K562 (cell line): ENCODE results near the gene LMBR1L. TPM values are rescaled to one million over a fixed set of nuclear protein-coding genes. Genes with fewer than 3 reads are reported as not detected.

Experiments used
- BRD4 ChIP-seq: fragments of 200-600 bp; sonication (generic); IDR thresholded peaks from 2 replicates; pipeline ENCODE4 v1.6.1; 2017; ENCODE audit warnings: inconsistent platforms
- CC2D1A ChIP-seq: fragments of 450-650 bp; IDR thresholded peaks from 2 replicates; pipeline ENCODE4 v1.6.1; 2017; ENCODE audit warnings: mild to moderate bottlenecking
- DDX20 ChIP-seq: fragments of 450-650 bp; IDR thresholded peaks from 2 replicates; pipeline ENCODE4 v1.6.1; 2016; ENCODE audit warnings: missing genetic modification characterization, low read depth, mild to moderate bottlenecking, missing compliant biosample characterization, moderate library complexity
- ETV1 ChIP-seq: fragments of 450-650 bp; conservative IDR thresholded peaks from 2 replicates; pipeline ENCODE4 v1.6.1; 2016; ENCODE audit warnings: missing genetic modification characterization, control low read depth, low read depth, missing compliant biosample characterization
- FOS ChIP-seq: IDR thresholded peaks from 3 replicates; pipeline ENCODE4 v1.6.1; 2011; ENCODE audit not compliant: insufficient read length; ENCODE audit errors: extremely low read depth
- FOXK2 ChIP-seq, 2 experiments: fragments of 450-650 bp; IDR thresholded peaks in 1 of 2; conservative IDR thresholded peaks in 1 of 2; 2 replicates each; pipeline ENCODE4 v1.6.1; 2016; ENCODE audit warnings: low read depth in 2 of 2, mild to moderate bottlenecking in 1 of 2
- FOXP1 ChIP-seq: sonication (generic); formaldehyde crosslinking; IDR thresholded peaks from 2 replicates; pipeline ENCODE4 v1.8.0; 2022; ENCODE audit warnings: mild to moderate bottlenecking, missing genetic modification reagents
- GTF2A2 ChIP-seq: IDR thresholded peaks from 2 replicates; pipeline ENCODE4 v1.6.1; 2016; ENCODE audit warnings: mild to moderate bottlenecking, missing genetic modification characterization, missing compliant biosample characterization
- KLF13 ChIP-seq: fragments of 450-650 bp; IDR thresholded peaks from 2 replicates; pipeline ENCODE4 v1.6.1; 2016; ENCODE audit warnings: missing genetic modification characterization, low read depth, mild to moderate bottlenecking, missing compliant biosample characterization, moderate library complexity, borderline replicate concordance
- MIER1 ChIP-seq: fragments of 450-650 bp; IDR thresholded peaks from 2 replicates; pipeline ENCODE4 v1.6.1; 2016; ENCODE audit warnings: antibody characterized with exemption, mild to moderate bottlenecking, low read depth
- NR3C1 ChIP-seq: sonication (generic); formaldehyde crosslinking; IDR thresholded peaks from 2 replicates; pipeline ENCODE4 v1.8.1; 2022; ENCODE audit warnings: missing genetic modification reagents
- SIRT6 ChIP-seq: IDR thresholded peaks from one replicate; pipeline ENCODE4 v1.6.1; 2012; ENCODE audit warnings: low read depth, mild to moderate bottlenecking, control low read depth, inconsistent platforms, low read length, moderate library complexity
- STAG1 ChIP-seq: sonication (generic); formaldehyde crosslinking; IDR thresholded peaks from 2 replicates; pipeline ENCODE4 v1.5.0; 2020; ENCODE audit warnings: missing genetic modification reagents, borderline replicate concordance
- TEAD1 ChIP-seq, 2 experiments: fragments of 450-650 bp in 1 of 2; sonication (generic) in 1 of 2; formaldehyde crosslinking; IDR thresholded peaks; 2 replicates each; pipeline versions ENCODE4 v1.4.0 to v1.8.0; 2020 to 2022; ENCODE audit warnings: mild to moderate bottlenecking in 2 of 2, missing genetic modification reagents in 1 of 2
- TFAM ChIP-seq: fragments of 250-450 bp; sonication (Bioruptor Pico); conservative IDR thresholded peaks from 2 replicates; pipeline ENCODE4 v1.5.0; 2021; ENCODE audit warnings: mild to moderate bottlenecking, moderate library complexity
- ZNF253 ChIP-seq: fragments of 250-450 bp; sonication (Bioruptor Pico); conservative IDR thresholded peaks from 2 replicates; pipeline ENCODE4 v1.6.1; 2021; ENCODE audit warnings: mild to moderate bottlenecking
- ZNF274 ChIP-seq: IDR thresholded peaks from 2 replicates; pipeline ENCODE4 v1.6.1; 2011; ENCODE audit warnings: low read depth, mild to moderate bottlenecking, low read length, moderate library complexity, borderline replicate concordance
- ZSCAN29 ChIP-seq: fragments of 450-650 bp; IDR thresholded peaks from 2 replicates; pipeline ENCODE4 v1.6.1; 2017
- polyA plus RNA-seq, 8 experiments: library from polyadenylated mRNA; depleted of rRNA in 4 of 8; stranded (reverse) in 5 of 8; unstranded in 3 of 8; fragments of >200 nt; fragmentation: Nextera tagmentation in 2 of 8; fragmentation: Illumina TruSeq in 1 of 8; extraction: Ambion mirVana in 2 of 8; extraction: Trizol in 1 of 8; gene quantifications; 2 replicates each; pipeline versions ENCODE4 v1.2.1 to v1.2.3, GENCODE V29; 2011 to 2014; ENCODE audit warnings: inconsistent platforms in 1 of 8, missing spikeins in 1 of 8
- total RNA-seq, 7 experiments: library from RNA; depleted of rRNA in 6 of 7; stranded (reverse); fragments of >200 nt in 6 of 7; fragmentation: Illumina TruSeq in 2 of 7; extraction: Trizol in 2 of 7; gene quantifications; 2 replicates each; pipeline versions ENCODE4 v1.2.1 to v1.2.3, GENCODE V29; 2011 to 2021; ENCODE audit warnings: low replicate concordance in 1 of 7
- TF ChIP-seq, protein P1 (sequence below): fragments of 450-650 bp; formaldehyde crosslinking; conservative IDR thresholded peaks from 2 replicates; pipeline ENCODE4 v1.4.0; 2022; ENCODE audit warnings: mild to moderate bottlenecking, missing genetic modification characterization
- TF ChIP-seq, protein P2 (sequence below): fragments of 250-450 bp; sonication (Bioruptor Pico); IDR thresholded peaks from 2 replicates; pipeline ENCODE4 v1.8.0; 2021; ENCODE audit warnings: mild to moderate bottlenecking, moderate library complexity
- TF ChIP-seq, protein P3 (sequence below): conservative IDR thresholded peaks from 2 replicates; pipeline ENCODE4 v1.6.1; 2011; ENCODE audit warnings: low read depth, mild to moderate bottlenecking, low read length; ENCODE audit not compliant: control insufficient read depth
- TF ChIP-seq, protein P4 (sequence below): fragments of 450-650 bp; formaldehyde crosslinking; IDR thresholded peaks from 2 replicates; pipeline ENCODE4 v1.4.0; 2020; ENCODE audit warnings: mild to moderate bottlenecking, moderate library complexity

LMBR1L gene
- total and polyA plus RNA-seq, 9 of the 15 experiments (the other 6 are each of a cell fraction or from before 2014, with no cell fraction given) = 2.5 to 57.0 (median 31.1) TPM

DNA sequence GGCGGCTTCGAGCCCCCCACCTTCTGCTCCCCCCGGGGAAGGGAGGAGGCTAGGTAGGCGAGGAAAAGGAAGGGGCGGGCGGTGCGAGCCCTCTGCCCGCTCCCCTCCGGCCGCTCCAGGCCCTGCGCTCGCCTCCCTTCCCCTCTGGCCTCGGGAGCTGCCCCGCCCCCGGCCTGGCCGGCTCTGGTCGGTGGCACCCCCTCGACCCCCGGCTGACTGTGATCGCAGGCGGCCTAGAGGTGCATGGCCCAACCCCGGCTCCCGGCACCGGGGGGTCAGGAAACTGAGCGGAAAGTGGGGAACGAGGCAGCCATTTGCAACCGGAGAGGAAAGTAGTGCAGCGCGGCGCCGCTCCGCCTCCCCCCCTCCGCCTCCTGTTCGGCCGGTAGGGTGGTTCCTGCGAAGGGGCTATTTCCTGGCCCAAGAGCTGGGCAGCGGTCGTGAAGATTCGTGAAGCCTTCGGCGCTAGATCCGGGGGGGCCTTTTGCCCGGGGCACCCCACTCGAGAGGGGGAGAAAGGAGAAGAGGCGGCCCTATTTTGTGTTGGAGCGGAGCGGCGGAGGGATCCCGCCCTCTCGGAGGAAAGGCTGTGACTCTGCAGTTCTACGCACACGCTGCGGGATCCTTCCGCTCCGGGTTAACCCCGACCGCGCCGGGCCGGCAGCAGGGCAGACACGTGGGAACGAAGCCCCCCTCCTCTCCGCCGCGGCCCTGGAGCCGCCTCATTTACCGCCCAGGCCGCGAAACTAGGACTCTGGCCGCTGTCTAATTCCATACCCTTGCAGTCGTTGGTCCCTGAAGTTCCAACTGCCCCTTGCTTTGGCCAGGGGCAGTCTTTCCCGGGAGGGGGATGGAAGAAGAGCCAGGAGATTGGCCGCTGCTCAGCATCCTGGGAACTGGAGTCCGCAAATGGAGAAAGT is 50.1 kb downstream of the LMBR1L start, which contains the start of gene KMT2D (continued):
- TF ChIP-seq BRD4 = 0 out of 2 replicates have a peak, but pooled peaks have one; percentile 95
- TF ChIP-seq DDX20 (tag) = no peak
- TF ChIP-seq GTF2A2 = peak; percentile 71
- TF ChIP-seq FOXK2 (conservative IDR thresholded peaks at IDR 0.05 in 1 of 2, IDR thresholded peaks at IDR 0.05 in 1 of 2; ENCODE audit: low read depth in 2 of 2) = peak in 1 of 2 experiments; percentile 46; a peak in 2 of 4 replicates
- peak; percentile 80 for TF ChIP-seq ETV1 (tag)
- no peak; the same call in 1 of the 2 replicates for TF ChIP-seq ZSCAN29
- no peak for TF ChIP-seq SIRT6
- no peak; the same call in 1 of the 2 replicates for TF ChIP-seq STAG1 (CRISPR knock-in tag)
- no peak for TF ChIP-seq NR3C1 (CRISPR knock-in tag)
- TF ChIP-seq, protein P1, sequence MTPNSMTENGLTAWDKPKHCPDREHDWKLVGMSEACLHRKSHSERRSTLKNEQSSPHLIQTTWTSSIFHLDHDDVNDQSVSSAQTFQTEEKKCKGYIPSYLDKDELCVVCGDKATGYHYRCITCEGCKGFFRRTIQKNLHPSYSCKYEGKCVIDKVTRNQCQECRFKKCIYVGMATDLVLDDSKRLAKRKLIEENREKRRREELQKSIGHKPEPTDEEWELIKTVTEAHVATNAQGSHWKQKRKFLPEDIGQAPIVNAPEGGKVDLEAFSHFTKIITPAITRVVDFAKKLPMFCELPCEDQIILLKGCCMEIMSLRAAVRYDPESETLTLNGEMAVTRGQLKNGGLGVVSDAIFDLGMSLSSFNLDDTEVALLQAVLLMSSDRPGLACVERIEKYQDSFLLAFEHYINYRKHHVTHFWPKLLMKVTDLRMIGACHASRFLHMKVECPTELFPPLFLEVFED (CRISPR knock-in tag) = 0 out of 2 replicates have a peak, but pooled peaks have one; percentile 18
- TF ChIP-seq KLF13 (tag) = peak; percentile 53; the same call in 1 of the 2 replicates
- TF ChIP-seq, protein P2, sequence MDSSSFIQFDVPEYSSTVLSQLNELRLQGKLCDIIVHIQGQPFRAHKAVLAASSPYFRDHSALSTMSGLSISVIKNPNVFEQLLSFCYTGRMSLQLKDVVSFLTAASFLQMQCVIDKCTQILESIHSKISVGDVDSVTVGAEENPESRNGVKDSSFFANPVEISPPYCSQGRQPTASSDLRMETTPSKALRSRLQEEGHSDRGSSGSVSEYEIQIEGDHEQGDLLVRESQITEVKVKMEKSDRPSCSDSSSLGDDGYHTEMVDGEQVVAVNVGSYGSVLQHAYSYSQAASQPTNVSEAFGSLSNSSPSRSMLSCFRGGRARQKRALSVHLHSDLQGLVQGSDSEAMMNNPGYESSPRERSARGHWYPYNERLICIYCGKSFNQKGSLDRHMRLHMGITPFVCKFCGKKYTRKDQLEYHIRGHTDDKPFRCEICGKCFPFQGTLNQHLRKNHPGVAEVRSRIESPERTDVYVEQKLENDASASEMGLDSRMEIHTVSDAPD (CRISPR knock-in tag) = no peak
- TF ChIP-seq FOS = no peak
- peak; percentile 83; the same call in 1 of the 2 replicates for TF ChIP-seq FOXP1 (CRISPR knock-in tag)
- 0 out of 2 replicates have a peak, but pooled peaks have one; percentile 62 for TF ChIP-seq MIER1
- TF ChIP-seq CC2D1A = no peak
- TF ChIP-seq, protein P3, sequence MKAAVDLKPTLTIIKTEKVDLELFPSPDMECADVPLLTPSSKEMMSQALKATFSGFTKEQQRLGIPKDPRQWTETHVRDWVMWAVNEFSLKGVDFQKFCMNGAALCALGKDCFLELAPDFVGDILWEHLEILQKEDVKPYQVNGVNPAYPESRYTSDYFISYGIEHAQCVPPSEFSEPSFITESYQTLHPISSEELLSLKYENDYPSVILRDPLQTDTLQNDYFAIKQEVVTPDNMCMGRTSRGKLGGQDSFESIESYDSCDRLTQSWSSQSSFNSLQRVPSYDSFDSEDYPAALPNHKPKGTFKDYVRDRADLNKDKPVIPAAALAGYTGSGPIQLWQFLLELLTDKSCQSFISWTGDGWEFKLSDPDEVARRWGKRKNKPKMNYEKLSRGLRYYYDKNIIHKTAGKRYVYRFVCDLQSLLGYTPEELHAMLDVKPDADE = peak; percentile 93
- no peak for TF ChIP-seq TFAM (CRISPR knock-in tag)
- peak in 1 of 2 experiments; percentile 95; a peak in 2 of 4 replicates for TF ChIP-seq TEAD1 (CRISPR knock-in tag; IDR thresholded peaks at IDR 0.05)
- no peak for TF ChIP-seq ZNF274
- TF ChIP-seq ZNF253 = no peak
- TF ChIP-seq, protein P4, sequence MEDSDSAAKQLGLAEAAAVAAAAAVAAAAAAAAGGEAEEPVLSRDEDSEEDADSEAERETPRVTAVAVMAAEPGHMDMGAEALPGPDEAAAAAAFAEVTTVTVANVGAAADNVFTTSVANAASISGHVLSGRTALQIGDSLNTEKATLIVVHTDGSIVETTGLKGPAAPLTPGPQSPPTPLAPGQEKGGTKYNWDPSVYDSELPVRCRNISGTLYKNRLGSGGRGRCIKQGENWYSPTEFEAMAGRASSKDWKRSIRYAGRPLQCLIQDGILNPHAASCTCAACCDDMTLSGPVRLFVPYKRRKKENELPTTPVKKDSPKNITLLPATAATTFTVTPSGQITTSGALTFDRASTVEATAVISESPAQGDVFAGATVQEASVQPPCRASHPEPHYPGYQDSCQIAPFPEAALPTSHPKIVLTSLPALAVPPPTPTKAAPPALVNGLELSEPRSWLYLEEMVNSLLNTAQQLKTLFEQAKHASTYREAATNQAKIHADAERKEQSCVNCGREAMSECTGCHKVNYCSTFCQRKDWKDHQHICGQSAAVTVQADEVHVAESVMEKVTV = no peak
